K562 (cell line): Measurements from ENCODE around the gene PACSIN1. TPM values are rescaled to one million over a fixed set of nuclear protein-coding genes. Genes with fewer than 3 reads are reported as not detected.

ENCODE experiments used
- ATAC-seq: fragments of 200-7000 bp; cut with Tn5 transposase; 3 replicates; pipeline ENCODE4 v1.9.1; 2020; ENCODE audit warnings: moderate library complexity
- BruUV-seq: library from RNA; stranded (reverse); fragments of 400-500 nt; replicated peaks from 2 replicates; lab custom pipeline; 2021; lab: Mats Ljungman, UMichigan
- CTCF ChIA-PET: fragments of 300-600 bp; formaldehyde crosslinking; extraction: SDS; loops from one replicate; lab custom pipeline; 2021; ENCODE audit warnings: low intra/inter-chr PET ratio; lab: Yijun Ruan, JAX
- POLR2A ChIA-PET: fragments of 300-600, 350-650 bp; sonication (Branson Sonifier 250); formaldehyde crosslinking; extraction: SDS; loops from one replicate; lab custom pipeline; 2021; ENCODE audit warnings: antibody characterized with exemption, inconsistent platforms; lab: Yijun Ruan, JAX
- DNase-seq, 4 experiments: peaks; one replicate each; pipeline versions ENCODE4 v3.0.0 to v3.0.0-alpha.2; 2011 to 2018; ENCODE audit warnings: low spot score in 3 of 4, mixed read lengths in 3 of 4; ENCODE audit errors: extremely low read depth in 1 of 4
- FAIRE-seq: peaks from 2 replicates; lab custom pipeline; 2011; peaks lifted over from hg19 to GRCh38; lab: Jason Lieb, UNC
- H2AFZ ChIP-seq: 2 replicates; pipeline ENCODE4 v1.6.0; 2011; ENCODE audit warnings: low read depth, low read length, control low read depth, inconsistent platforms
- H3K27ac ChIP-seq: fragments of 200-600 bp; 3 replicates; pipeline ENCODE4 v1.8.0; 2011; ENCODE audit warnings: low read depth, mild to moderate bottlenecking, control low read depth, inconsistent platforms, low read length, moderate library complexity, mixed read lengths; ENCODE audit errors: extremely low read depth
- H3K27me3 ChIP-seq, 2 experiments: fragments of 300-600 bp in 1 of 2; 2 replicates in 1 of 2; 3 replicates in 1 of 2; pipeline versions ENCODE4 v1.6.0 to v1.8.0; 2011; ENCODE audit warnings: inconsistent platforms in 2 of 2, low read length in 2 of 2, mild to moderate bottlenecking in 1 of 2, mixed read lengths in 1 of 2, moderate library complexity in 1 of 2; ENCODE audit not compliant: control insufficient read depth in 2 of 2, insufficient read depth in 2 of 2
- H3K36me3 ChIP-seq: fragments of 300-600 bp; 3 replicates; pipeline ENCODE4 v1.8.0; 2011; ENCODE audit warnings: mild to moderate bottlenecking, low read length, inconsistent platforms; ENCODE audit not compliant: control insufficient read depth, insufficient read depth
- H3K4me1 ChIP-seq, 2 experiments: fragments of 200-600 bp in 1 of 2; replicated peaks in 1 of 2; 2 replicates in 1 of 2; 3 replicates in 1 of 2; pipeline versions ENCODE4 v1.5.1 to v1.8.0; 2011; ENCODE audit warnings: inconsistent platforms in 2 of 2, low read length in 2 of 2, mild to moderate bottlenecking in 1 of 2, mixed read lengths in 1 of 2, moderate library complexity in 1 of 2; ENCODE audit not compliant: control insufficient read depth in 2 of 2, insufficient read depth in 2 of 2
- H3K4me2 ChIP-seq: 2 replicates; pipeline ENCODE4 v1.6.1; 2011; ENCODE audit warnings: low read length, control low read depth, inconsistent platforms, mixed read lengths; ENCODE audit not compliant: insufficient read depth
- H3K4me3 ChIP-seq: fragments of 200-600 bp; sonication (generic), shearing (Covaris generic); 2 replicates; pipeline ENCODE4 v1.5.1; 2016; ENCODE audit warnings: control low read depth, inconsistent platforms
- H3K79me2 ChIP-seq: fragments of 200-600 bp; 3 replicates; pipeline ENCODE4 v1.8.0; 2011; ENCODE audit warnings: low read length, inconsistent platforms; ENCODE audit not compliant: control insufficient read depth, insufficient read depth
- H3K9ac ChIP-seq, 2 experiments: 2 replicates each; pipeline versions ENCODE4 v1.6.0 to v1.6.1; 2011; ENCODE audit warnings: low read depth in 2 of 2, low read length in 2 of 2, control low read depth in 1 of 2, inconsistent platforms in 1 of 2, mild to moderate bottlenecking in 1 of 2, mixed read lengths in 1 of 2; ENCODE audit not compliant: insufficient read depth in 1 of 2
- H3K9me1 ChIP-seq: one replicate; pipeline ENCODE4 v1.6.0; 2011; ENCODE audit warnings: inconsistent platforms, mild to moderate bottlenecking, low read length, moderate library complexity; ENCODE audit not compliant: control insufficient read depth, insufficient read depth
- H3K9me3 ChIP-seq: replicated peaks from 2 replicates; pipeline ENCODE4 v1.5.1; 2011; ENCODE audit warnings: low read depth, low read length, inconsistent platforms; ENCODE audit not compliant: control insufficient read depth, insufficient read depth
- H4K20me1 ChIP-seq: replicated peaks from 2 replicates; pipeline ENCODE4 v1.6.1; 2011; ENCODE audit warnings: low read length, inconsistent platforms, mixed read lengths; ENCODE audit not compliant: control insufficient read depth, insufficient read depth
- COPS2 ChIP-seq: fragments of 450-650 bp; conservative IDR thresholded peaks from 2 replicates; pipeline ENCODE4 v1.6.1; 2016; ENCODE audit warnings: mild to moderate bottlenecking, moderate library complexity
- FUS ChIP-seq: fragments of 200-400 bp; formaldehyde crosslinking; optimal IDR thresholded peaks from 2 replicates; pipeline ENCODE3; 2017; ENCODE audit warnings: low read depth, low read length
- GATA2 ChIP-seq: sonication (generic); formaldehyde crosslinking; IDR thresholded peaks from 2 replicates; pipeline ENCODE4 v1.4.0; 2020; ENCODE audit warnings: mild to moderate bottlenecking, missing genetic modification reagents
- GTF2E2 ChIP-seq: fragments of 200-800 bp; sonication (Bioruptor generic); IDR thresholded peaks from 2 replicates; pipeline ENCODE4 v1.6.1; 2016; ENCODE audit warnings: missing genetic modification characterization, missing compliant biosample characterization
- RAD21 ChIP-seq, 2 experiments: fragments of 250-450 bp in 1 of 2; fragments of 450-650 bp in 1 of 2; sonication (Bioruptor Pico) in 1 of 2; formaldehyde crosslinking in 1 of 2; IDR thresholded peaks in 1 of 2; conservative IDR thresholded peaks in 1 of 2; 2 replicates each; pipeline versions ENCODE4 v1.4.0 to v1.8.0; 2020 to 2022; ENCODE audit warnings: mild to moderate bottlenecking in 2 of 2, moderate library complexity in 1 of 2
- RAD51 ChIP-seq: fragments of 450-650 bp; IDR thresholded peaks from 2 replicates; pipeline ENCODE4 v1.7.1; 2016; ENCODE audit warnings: low read depth, mild to moderate bottlenecking, borderline replicate concordance
- TCFL5 ChIP-seq: fragments of 250-450 bp; sonication (Bioruptor Pico); conservative IDR thresholded peaks from 2 replicates; pipeline ENCODE4 v1.6.1; 2021; ENCODE audit warnings: mild to moderate bottlenecking, moderate library complexity, matching md5 sums
- ZZZ3 ChIP-seq: fragments of 450-650 bp; IDR thresholded peaks from 2 replicates; pipeline ENCODE4 v1.6.1; 2016; ENCODE audit warnings: antibody characterized with exemption, mild to moderate bottlenecking, moderate library complexity
- WGBS: fragments of 100-300 bp; shearing (Covaris generic); methylation state at CpG from one replicate; pipeline ENCODE4 v1.1.6; 2016; ENCODE audit warnings: low coverage, mixed read lengths; ENCODE audit not compliant: insufficient coverage; ENCODE audit errors: missing lambda C conversion rate; 5-methylcytosine and 5-hydroxymethylcytosine counted together
- in situ Hi-C: fragments of 300-500 bp; cut with MboI; formaldehyde crosslinking; loops from 4 replicates; pipeline ENCODE4 v1.15.0; 2018; ENCODE audit warnings: inconsistent platforms, mixed read lengths
- intact Hi-C: fragments of 100-400 bp; cut with micrococcal nuclease; formaldehyde crosslinking; loops from 2 replicates; pipeline ENCODE4 v1.14.2; 2022
- polyA plus RNA-seq, 8 experiments: library from polyadenylated mRNA; depleted of rRNA in 4 of 8; stranded (reverse) in 5 of 8; unstranded in 3 of 8; fragments of >200 nt; fragmentation: Nextera tagmentation in 2 of 8; fragmentation: Illumina TruSeq in 1 of 8; extraction: Ambion mirVana in 2 of 8; extraction: Trizol in 1 of 8; gene quantifications; 2 replicates each; pipeline versions ENCODE4 v1.2.1 to v1.2.3, GENCODE V29; 2011 to 2014; ENCODE audit warnings: inconsistent platforms in 1 of 8, missing spikeins in 1 of 8
- total RNA-seq, 7 experiments: library from RNA; depleted of rRNA in 6 of 7; stranded (reverse); fragments of >200 nt in 6 of 7; fragmentation: Illumina TruSeq in 2 of 7; extraction: Trizol in 2 of 7; gene quantifications; 2 replicates each; pipeline versions ENCODE4 v1.2.1 to v1.2.3, GENCODE V29; 2011 to 2021; ENCODE audit warnings: low replicate concordance in 1 of 7

PACSIN1 gene
- total and polyA plus RNA-seq, 9 of the 15 experiments (the other 6 are each of a cell fraction or from before 2014, with no cell fraction given), result 0.01 to 1.7 (median 0.45) TPM

DNA sequence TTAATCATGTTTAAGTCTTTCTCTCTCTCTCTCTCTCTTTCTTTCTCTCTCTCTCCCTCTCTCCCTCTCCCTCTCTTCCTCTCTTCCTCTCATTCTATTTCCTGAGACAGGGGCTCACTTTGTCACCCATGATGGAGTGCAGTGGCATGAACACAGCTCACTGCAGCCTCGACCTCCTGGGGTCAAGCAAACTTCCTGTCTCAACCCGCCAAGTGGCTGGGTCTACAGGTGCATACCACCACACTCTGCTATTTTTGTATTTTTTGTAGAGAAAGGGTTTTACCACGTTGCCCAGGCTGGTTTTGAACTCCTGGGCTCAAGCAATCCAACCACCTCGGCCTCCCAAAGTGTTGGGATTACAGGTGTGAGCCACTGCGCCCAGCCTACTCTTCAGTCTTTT, 24.4 kb upstream of the PACSIN1 start:
- H3K4me2 ChIP-seq, result no peak overlapping the region
- no peak for ATAC-seq
- BruUV-seq, result no TSS peak
- H2AFZ ChIP-seq, result 0 out of 2 replicates have a peak overlapping the region, but pooled peaks have one; percentile 57
- H3K79me2 ChIP-seq, result no peaks in the 10 kb centered on the region
- no peaks in the 10 kb centered on the region for H3K9me1 ChIP-seq
- H3K9ac ChIP-seq, result no peak overlapping the region
- no peak overlapping the region for H3K4me3 ChIP-seq
- POLR2A ChIA-PET, result no interaction called here
- no peak for DNase-seq
- intact Hi-C loops, result no loop called here
- TF ChIP-seq RAD51 (no peak), COPS2 (no peak), FUS (no peak), RAD21 (CRISPR knock-in tag; conservative IDR thresholded peaks at IDR 0.05 in 1 of 2, IDR thresholded peaks at IDR 0.05 in 1 of 2) (no peak), GATA2 (CRISPR knock-in tag) (no peak), TCFL5 (no peak), GTF2E2 (tag) (no peak), ZZZ3 (no peak)
- TF ChIP-seq, all 486 proteins: peak for 0
- WGBS, result 17% methylated on average over 5 of the region's 5 CpGs
- no peaks in the 10 kb centered on the region for H3K27me3 ChIP-seq
- no peak for FAIRE-seq
- peaks cover 2% of the 10 kb centered on the region; the same call in 1 of the 2 replicates for H3K9me3 ChIP-seq
- no peaks in the 10 kb centered on the region for H4K20me1 ChIP-seq
- no peaks in the 10 kb centered on the region for H3K36me3 ChIP-seq
- no peak overlapping the region for H3K27ac ChIP-seq
- in situ Hi-C loops, result no loop called here
- no peaks in the 10 kb centered on the region; a peak in 1 of 5 replicates for H3K4me1 ChIP-seq
- CTCF ChIA-PET, result interaction anchor here (0.7 kb wide), 1 partner anchor 18 kb away, joined by 4 read pairs; no protein-coding TSS in a partner anchor
